ENCODE results near the gene ENOX1. TPM values are rescaled to one million over a fixed set of nuclear protein-coding genes. Genes with fewer than 3 reads are reported as not detected.

The ENOX1 gene
- total RNA-seq, 1 donor: 2.2 TPM

DNA sequence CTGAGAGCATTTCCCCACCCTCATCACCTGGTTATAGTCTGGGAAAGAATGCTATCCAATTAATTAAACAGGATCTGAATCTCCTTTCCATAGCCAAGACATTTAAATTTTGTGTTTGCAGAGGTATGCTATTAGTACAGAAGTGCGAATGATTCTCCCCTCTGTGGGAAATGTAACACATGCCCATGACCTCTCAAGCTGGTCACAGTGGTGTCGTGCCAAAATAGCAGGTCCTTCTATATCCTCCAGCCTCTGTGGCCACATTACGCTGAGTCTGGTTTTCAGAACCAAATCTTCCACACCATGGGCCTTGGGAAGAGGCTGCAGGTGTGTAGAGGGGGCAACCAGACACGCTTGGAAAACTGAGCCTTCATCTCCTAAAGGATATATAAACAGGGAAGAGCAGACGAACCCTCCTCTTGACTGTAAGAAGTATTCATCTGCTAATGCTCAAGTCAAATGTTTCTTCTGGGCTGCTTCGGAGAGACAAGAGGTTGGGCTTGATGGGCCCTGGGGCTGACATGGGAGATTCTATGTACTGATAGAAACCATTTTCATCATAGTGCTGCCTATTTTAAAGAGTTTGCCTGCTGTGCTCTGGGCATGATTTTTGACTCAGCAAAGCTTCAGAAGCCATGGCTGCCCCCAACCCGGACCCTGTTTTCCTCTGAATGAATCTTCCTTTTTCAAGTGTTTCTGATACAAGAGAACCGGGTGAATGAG lies 565.7 kb downstream of the ENOX1 start:
- H3K4me3 ChIP-seq (ENCODE audit: low read depth, low read length): no peak overlapping the region
- TF ChIP-seq, protein P1, sequence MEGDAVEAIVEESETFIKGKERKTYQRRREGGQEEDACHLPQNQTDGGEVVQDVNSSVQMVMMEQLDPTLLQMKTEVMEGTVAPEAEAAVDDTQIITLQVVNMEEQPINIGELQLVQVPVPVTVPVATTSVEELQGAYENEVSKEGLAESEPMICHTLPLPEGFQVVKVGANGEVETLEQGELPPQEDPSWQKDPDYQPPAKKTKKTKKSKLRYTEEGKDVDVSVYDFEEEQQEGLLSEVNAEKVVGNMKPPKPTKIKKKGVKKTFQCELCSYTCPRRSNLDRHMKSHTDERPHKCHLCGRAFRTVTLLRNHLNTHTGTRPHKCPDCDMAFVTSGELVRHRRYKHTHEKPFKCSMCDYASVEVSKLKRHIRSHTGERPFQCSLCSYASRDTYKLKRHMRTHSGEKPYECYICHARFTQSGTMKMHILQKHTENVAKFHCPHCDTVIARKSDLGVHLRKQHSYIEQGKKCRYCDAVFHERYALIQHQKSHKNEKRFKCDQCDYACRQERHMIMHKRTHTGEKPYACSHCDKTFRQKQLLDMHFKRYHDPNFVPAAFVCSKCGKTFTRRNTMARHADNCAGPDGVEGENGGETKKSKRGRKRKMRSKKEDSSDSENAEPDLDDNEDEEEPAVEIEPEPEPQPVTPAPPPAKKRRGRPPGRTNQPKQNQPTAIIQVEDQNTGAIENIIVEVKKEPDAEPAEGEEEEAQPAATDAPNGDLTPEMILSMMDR (IDR thresholded peaks at IDR 0.05; ENCODE audit: insufficient read depth, low read depth, low read length): no peak
- DNase-seq (ENCODE audit: low read depth): no peak

DNA sequence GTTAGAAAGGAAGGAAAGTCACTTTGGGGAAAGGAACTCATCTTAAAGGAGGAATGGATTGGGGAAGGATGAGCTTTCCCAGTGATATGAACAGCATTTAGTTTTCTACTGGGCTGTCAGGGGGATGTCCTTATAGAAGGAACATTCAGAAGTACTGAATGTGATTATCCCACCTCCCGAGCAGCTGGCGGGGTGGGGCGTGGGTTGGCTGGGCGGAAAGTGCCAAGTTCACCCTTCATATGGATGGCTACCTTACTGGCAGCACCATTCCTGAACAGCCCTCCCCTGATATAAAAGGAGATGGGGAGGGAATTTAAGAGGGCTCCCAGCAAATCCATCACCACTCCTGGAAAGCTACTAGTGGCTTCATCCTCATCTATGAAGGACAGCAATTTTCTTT lies 572.6 kb downstream of the ENOX1 start:
- no peak for DNase-seq (ENCODE audit: low read depth)
- TF ChIP-seq, protein P1 (IDR thresholded peaks at IDR 0.05; ENCODE audit: insufficient read depth, low read depth, low read length): no peak
- no peak overlapping the region for H3K4me3 ChIP-seq (ENCODE audit: low read depth, low read length)

DNA sequence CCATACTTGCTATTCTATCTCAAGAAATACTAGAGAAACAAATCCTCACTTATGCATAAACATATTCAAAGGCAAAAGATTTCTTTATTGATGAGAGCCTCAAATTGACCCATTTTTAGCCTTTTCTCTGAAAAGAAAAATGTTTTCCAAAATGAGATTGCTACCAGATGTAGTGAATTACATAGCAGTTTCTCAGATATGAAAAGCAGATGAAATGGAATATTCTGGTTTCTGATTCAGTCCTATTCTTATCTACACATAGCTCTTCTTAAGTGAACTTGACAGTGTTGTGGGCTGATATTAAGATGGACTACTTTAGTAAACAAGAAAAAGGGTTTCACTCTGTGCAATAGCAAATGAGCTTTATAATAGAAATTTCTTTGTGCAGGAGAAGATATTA lies 579.9 kb downstream of the ENOX1 start:
- DNase-seq (ENCODE audit: low read depth): no peak
- TF ChIP-seq, protein P1 (IDR thresholded peaks at IDR 0.05; ENCODE audit: insufficient read depth, low read depth, low read length): no peak
- H3K4me3 ChIP-seq (ENCODE audit: low read depth, low read length): no peak overlapping the region

DNA sequence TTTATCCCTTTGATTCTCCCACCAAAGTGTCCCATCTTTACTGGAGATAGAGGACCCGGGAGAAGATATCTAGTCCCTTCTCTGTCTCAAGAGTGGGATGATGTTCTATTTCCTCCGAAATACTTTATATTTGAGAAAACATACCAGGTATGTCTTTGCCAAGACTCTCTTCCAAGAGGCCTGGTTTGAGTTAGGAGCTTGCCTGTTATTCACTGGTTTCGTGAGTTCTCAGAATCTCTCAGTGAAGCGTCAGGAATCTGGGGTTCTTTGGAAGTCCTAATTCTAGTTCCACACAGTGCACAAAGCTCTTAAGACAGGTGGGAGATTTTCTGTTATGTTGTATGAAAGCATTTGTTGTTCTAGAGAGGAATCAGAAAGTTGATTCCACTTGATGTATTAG lies 581.4 kb downstream of the ENOX1 start:
- no peak for DNase-seq (ENCODE audit: low read depth)
- H3K4me3 ChIP-seq (ENCODE audit: low read depth, low read length): no peak overlapping the region
- TF ChIP-seq, protein P1 (IDR thresholded peaks at IDR 0.05; ENCODE audit: insufficient read depth, low read depth, low read length): no peak

DNA sequence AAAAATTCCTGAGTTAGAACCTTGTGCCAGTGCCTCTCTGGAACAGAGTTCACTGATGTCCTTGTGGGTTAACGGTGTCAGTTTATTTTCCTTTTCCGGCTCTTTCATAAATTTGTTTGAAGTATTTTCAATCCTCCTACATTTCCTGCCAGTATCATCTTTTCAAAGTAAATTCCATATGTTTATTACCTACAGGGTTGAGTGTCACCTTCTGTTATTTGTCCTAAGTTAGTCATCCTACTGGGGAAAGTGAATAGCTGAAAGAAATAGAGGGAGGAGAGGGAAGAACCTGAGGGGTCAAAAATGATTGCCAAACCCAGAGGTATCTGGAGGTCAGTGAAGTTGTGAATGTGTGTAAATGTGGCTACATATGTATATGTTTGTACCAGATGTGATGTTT lies 582.2 kb downstream of the ENOX1 start:
- no peak for DNase-seq (ENCODE audit: low read depth)
- TF ChIP-seq, protein P1 (IDR thresholded peaks at IDR 0.05; ENCODE audit: insufficient read depth, low read depth, low read length): no peak
- no peak overlapping the region for H3K4me3 ChIP-seq (ENCODE audit: low read depth, low read length)

DNA sequence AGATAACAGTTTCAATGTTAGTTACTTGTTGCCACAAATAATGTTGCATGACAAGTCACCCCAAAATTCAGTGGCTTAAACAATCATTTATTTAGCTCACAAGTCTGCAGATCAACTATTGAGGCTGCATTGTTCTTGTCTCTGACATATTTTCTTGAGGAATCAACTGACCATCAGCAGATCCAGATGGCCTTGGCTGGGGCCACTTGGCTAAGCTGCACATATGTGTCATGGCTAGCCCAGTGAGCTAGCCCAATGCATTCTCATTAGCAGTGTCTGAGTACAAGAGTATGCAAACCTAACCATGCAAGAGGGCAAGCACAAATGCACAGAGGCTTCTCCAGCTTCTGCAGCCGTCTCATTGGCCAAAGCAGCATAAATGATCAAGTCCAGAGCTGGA lies 583.0 kb downstream of the ENOX1 start:
- DNase-seq (ENCODE audit: low read depth): no peak

More for the DNA sequence above, 583.0 kb downstream of the ENOX1 start:
- TF ChIP-seq, protein P1 (IDR thresholded peaks at IDR 0.05; ENCODE audit: insufficient read depth, low read depth, low read length): no peak
- no peak overlapping the region for H3K4me3 ChIP-seq (ENCODE audit: low read depth, low read length)
